Testis (tissue), 3 donors: ENCODE results near the gene MYF6. TPM values are rescaled to one million over a fixed set of nuclear protein-coding genes. Genes with fewer than 3 reads are reported as not detected.

Experiments
- DNase-seq: peaks from one replicate; pipeline ENCODE4 v3.0.0-alpha.2; 2019
- H3K27ac ChIP-seq, 2 donors: fragments of 200-600 bp; sonication (generic); one replicate each; pipeline ENCODE4 v1.5.1; 2019
- H3K27me3 ChIP-seq: fragments of 200-600 bp; sonication (generic); one replicate; pipeline ENCODE4 v1.5.1; 2019
- H3K36me3 ChIP-seq: fragments of 200-600 bp; sonication (generic); one replicate; pipeline ENCODE4 v1.5.1; 2017; ENCODE audit warnings: low read depth; ENCODE audit errors: missing control alignments
- H3K4me1 ChIP-seq: fragments of 200-600 bp; sonication (generic); one replicate; pipeline ENCODE4 v1.5.1; 2019
- H3K4me3 ChIP-seq, 2 donors: fragments of 200-600 bp; sonication (generic); one replicate each; pipeline ENCODE4 v1.5.1; 2017 to 2019
- H3K9me3 ChIP-seq: fragments of 200-600 bp; sonication (generic); one replicate; pipeline ENCODE4 v1.5.1; 2017
- CTCF ChIP-seq, 3 experiments: fragments of 450-650 bp in 2 of 3; fragments of 200-600 bp in 1 of 3; sonication (generic) in 1 of 3; IDR thresholded peaks; one replicate each; pipeline ENCODE4 v1.5.1; 2016 to 2019; ENCODE audit warnings: antibody characterized with exemption in 3 of 3, mild to moderate bottlenecking in 2 of 3, moderate library complexity in 1 of 3
- POLR2A ChIP-seq: fragments of 450-650 bp; IDR thresholded peaks from one replicate; pipeline ENCODE4 v1.6.1; 2017; ENCODE audit warnings: antibody characterized with exemption, mild to moderate bottlenecking, moderate library complexity
- WGBS, 2 donors: methylation state at CpG; one replicate each; pipeline ENCODE4 v1.1.5; 2018; 5-methylcytosine and 5-hydroxymethylcytosine counted together
- intact Hi-C: fragments of 100-400 bp; cut with DNase I; formaldehyde crosslinking; loops from one replicate; pipeline ENCODE4 v1.15.1; 2023; ENCODE audit warnings: low total_unique reads
- polyA plus RNA-seq: library from polyadenylated mRNA; stranded (reverse); fragments of 350-450 nt; fragmentation: Illumina TruSeq; extraction: RNeasy Lipid Tissue Mini Kit (QIAGEN cat#74804); gene quantifications from one replicate; pipeline ENCODE4 v1.2.3, GENCODE V29; 2014; ENCODE audit warnings: low read depth, low replicate concordance; ENCODE audit not compliant: insufficient read depth
- total RNA-seq, 2 donors: library from RNA; depleted of rRNA; stranded (reverse); fragments of >200 nt; gene quantifications; one replicate each; pipeline ENCODE4 v1.2.3, GENCODE V29; 2016

MYF6 gene
- total and polyA plus RNA-seq, 3 donors from 2014 or later, result 2.1 TPM; not detected in 2

- no peaks in the 10 kb centered on the region for H3K9me3 ChIP-seq
- DNase-seq, result no peak
- H3K27me3 ChIP-seq, result no peaks in the 10 kb centered on the region
- H3K4me3 ChIP-seq, result no peak overlapping the region
- TF ChIP-seq POLR2A (no peak), CTCF (IDR thresholded peaks at IDR 0.05) (no peak)
- WGBS, 2 donors, result 29 to 42% methylated on average over 7 of the region's 7 CpGs
- no peaks in the 10 kb centered on the region for H3K36me3 ChIP-seq
- intact Hi-C loops, result no loop called here
- no peaks in the 10 kb centered on the region for H3K4me1 ChIP-seq
- H3K27ac ChIP-seq, result no peak overlapping the region
Observed at GRCh38 chr12:80684077-80684495, 23.3 kb upstream of the MYF6 start.

- DNase-seq, result no peak
- TF ChIP-seq CTCF (IDR thresholded peaks at IDR 0.05), result no peak
- no peak for TF ChIP-seq POLR2A
- intact Hi-C loops, result no loop called here
- Histone ChIP-seq H3K36me3 (no peaks in the 10 kb centered on the region), H3K4me1 (no peaks in the 10 kb centered on the region), H3K4me3 (no peak overlapping the region), H3K27ac (no peak overlapping the region), H3K27me3 (no peaks in the 10 kb centered on the region), H3K9me3 (no peaks in the 10 kb centered on the region)
- 76 to 86% methylated on average over 1 of the region's 1 CpG for WGBS, 2 donors
Observed at GRCh38 chr12:80690090-80690489, 17.3 kb upstream of the MYF6 start.

GRCh38 chr12:80690513-80690912 is 16.9 kb upstream of the MYF6 start:
- intact Hi-C loops, result no loop called here
- H3K4me3 ChIP-seq, result no peak overlapping the region
- WGBS, 2 donors, result 75 to 83% methylated on average over 2 of the region's 2 CpGs
- H3K27me3 ChIP-seq, result no peaks in the 10 kb centered on the region
- H3K4me1 ChIP-seq, result no peaks in the 10 kb centered on the region
- DNase-seq, result no peak
- no peak for TF ChIP-seq CTCF (IDR thresholded peaks at IDR 0.05)
- no peak for TF ChIP-seq POLR2A
- no peak overlapping the region for H3K27ac ChIP-seq
- no peaks in the 10 kb centered on the region for H3K36me3 ChIP-seq
- H3K9me3 ChIP-seq, result no peaks in the 10 kb centered on the region

GRCh38 chr12:80692114-80692513 is 15.3 kb upstream of the MYF6 start:
- intact Hi-C loops, result no loop called here
- Histone ChIP-seq H3K36me3 (no peaks in the 10 kb centered on the region), H3K4me1 (no peaks in the 10 kb centered on the region), H3K27ac (no peak overlapping the region), H3K9me3 (no peaks in the 10 kb centered on the region), H3K27me3 (no peaks in the 10 kb centered on the region), H3K4me3 (no peak overlapping the region)
- no peak for TF ChIP-seq CTCF (IDR thresholded peaks at IDR 0.05)
- no peak for TF ChIP-seq POLR2A
- DNase-seq, result no peak
- WGBS, 2 donors, result 92 to 100% methylated on average over 1 of the region's 1 CpG

GRCh38 chr12:80697270-80697887 is 10.1 kb upstream of the MYF6 start:
- H3K4me1 ChIP-seq, result no peaks in the 10 kb centered on the region
- H3K9me3 ChIP-seq, result no peaks in the 10 kb centered on the region
- DNase-seq, result no peak
- H3K4me3 ChIP-seq, result no peak overlapping the region
- no peak for TF ChIP-seq CTCF (IDR thresholded peaks at IDR 0.05)
- TF ChIP-seq POLR2A, result no peak
- H3K27me3 ChIP-seq, result no peaks in the 10 kb centered on the region
- intact Hi-C loops, result no loop called here
- H3K27ac ChIP-seq, result no peak overlapping the region
- no peaks in the 10 kb centered on the region for H3K36me3 ChIP-seq
- WGBS, 2 donors, result 82 to 83% methylated on average over 2 of the region's 2 CpGs
